Measurements from ENCODE around the gene SEMA3E.

DNA sequence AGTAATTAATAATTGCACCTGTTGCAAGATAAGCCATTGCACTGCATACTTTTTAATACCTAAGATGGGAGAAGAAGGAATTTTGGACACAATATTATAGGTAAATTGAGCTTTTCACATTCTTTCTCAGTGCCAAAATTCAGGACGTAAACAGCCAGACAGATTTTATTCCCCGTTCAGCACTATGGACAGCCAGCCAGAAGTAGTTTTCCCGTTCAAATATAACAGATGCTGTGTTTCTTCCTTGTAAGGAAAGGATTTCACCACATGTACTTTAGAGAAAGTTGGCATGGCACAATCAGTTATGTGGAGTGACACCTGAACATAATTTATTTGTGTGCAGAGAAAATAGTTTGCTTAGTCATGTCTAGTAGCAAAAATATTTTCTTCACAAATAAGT, 34.8 kb downstream of the SEMA3E start:
- TF ChIP-seq, protein P1, sequence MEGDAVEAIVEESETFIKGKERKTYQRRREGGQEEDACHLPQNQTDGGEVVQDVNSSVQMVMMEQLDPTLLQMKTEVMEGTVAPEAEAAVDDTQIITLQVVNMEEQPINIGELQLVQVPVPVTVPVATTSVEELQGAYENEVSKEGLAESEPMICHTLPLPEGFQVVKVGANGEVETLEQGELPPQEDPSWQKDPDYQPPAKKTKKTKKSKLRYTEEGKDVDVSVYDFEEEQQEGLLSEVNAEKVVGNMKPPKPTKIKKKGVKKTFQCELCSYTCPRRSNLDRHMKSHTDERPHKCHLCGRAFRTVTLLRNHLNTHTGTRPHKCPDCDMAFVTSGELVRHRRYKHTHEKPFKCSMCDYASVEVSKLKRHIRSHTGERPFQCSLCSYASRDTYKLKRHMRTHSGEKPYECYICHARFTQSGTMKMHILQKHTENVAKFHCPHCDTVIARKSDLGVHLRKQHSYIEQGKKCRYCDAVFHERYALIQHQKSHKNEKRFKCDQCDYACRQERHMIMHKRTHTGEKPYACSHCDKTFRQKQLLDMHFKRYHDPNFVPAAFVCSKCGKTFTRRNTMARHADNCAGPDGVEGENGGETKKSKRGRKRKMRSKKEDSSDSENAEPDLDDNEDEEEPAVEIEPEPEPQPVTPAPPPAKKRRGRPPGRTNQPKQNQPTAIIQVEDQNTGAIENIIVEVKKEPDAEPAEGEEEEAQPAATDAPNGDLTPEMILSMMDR (conservative IDR thresholded peaks at IDR 0.05 in 1 of 2, IDR thresholded peaks at IDR 0.05 in 1 of 2; ENCODE audit: extremely low read depth in 1 of 2, insufficient read depth in 1 of 2, low read depth in 1 of 2, low read length in 2 of 2), result no peak
- TF ChIP-seq EZH2 (IDR thresholded peaks at IDR 0.05; ENCODE audit: borderline replicate concordance, low read length), result no peak
